ENCODE data around the gene MRPL50. TPM values are rescaled to one million over a fixed set of nuclear protein-coding genes. Genes with fewer than 3 reads are reported as not detected.

The MRPL50 gene
- polyA plus RNA-seq, 3 donors: 5.7 to 8.7 (median 7.5) TPM

DNA sequence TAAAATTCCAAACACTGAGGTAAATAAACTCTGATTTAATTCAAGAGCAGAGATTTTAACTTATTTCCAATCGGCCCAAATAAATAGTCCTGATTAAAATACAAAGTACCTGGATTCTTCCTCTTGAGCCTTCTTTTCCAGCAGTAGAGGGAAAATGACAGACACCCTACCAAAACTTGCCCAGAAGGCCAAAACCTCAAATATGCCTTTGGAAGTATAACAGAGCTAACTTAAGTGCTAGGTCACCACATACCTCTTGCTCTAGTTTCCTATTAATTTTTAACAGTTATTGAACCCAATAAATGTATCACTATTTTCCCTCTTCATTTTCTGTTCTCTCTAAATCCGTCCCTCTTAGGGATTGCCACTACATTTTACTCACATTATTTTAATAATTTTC is 15.1 kb downstream of the MRPL50 start:
- H3K27ac ChIP-seq (ENCODE audit: low read depth, low read length): no peak overlapping the region
- 59 to 92% (median 90%) methylated on average over 2 of the region's 2 CpGs for WGBS, 3 donors

GRCh38 chr9:101381833-101382342 is 16.5 kb downstream of the MRPL50 start:
- no peak overlapping the region for H3K27ac ChIP-seq (ENCODE audit: low read depth, low read length)
- 67 to 89% (median 87%) methylated on average over 2 of the region's 2 CpGs for WGBS, 3 donors

- 88 to 97% (median 94%) methylated on average over 3 of the region's 3 CpGs for WGBS, 3 donors
- H3K27ac ChIP-seq (ENCODE audit: low read depth, low read length): no peak overlapping the region
Measured at GRCh38 chr9:101381118-101381517, 17.3 kb downstream of the MRPL50 start.

- H3K27ac ChIP-seq (ENCODE audit: low read depth, low read length): no peak overlapping the region
Measured at GRCh38 chr9:101380295-101380694, 18.1 kb downstream of the MRPL50 start.

DNA sequence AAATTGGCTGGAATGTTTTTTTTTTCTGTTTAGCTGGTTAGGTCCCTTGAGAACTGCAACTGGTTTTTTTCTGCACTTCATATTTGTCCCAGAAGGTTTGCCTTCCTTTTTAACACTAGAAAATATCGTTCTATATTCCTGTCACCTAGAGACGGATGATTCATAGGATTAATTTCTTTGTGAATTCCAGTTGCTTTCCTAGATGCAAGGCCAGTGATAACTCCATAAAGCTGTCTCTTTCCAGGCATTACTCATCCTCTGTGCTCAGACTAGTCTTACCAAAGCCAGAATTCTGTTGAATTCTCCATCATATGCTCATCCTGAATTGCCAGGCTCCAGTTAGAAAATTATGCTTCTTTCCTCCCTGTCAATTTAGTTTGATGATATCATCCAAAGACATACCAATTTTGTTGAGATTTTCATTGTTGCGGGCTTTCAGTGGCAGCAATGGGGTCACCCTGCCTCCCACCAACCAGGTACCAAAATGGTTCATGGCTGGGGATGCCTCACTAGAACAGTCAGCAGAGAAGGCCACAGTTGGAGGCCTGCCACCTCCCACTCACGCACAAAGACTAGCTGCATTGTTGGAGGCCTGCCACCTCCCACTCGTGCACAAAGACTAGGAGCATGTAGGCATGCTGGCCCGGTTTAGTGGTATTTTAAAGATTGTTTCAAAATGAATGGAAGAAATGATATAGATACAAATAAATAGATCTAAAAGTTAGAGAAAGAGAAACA is 22.1 kb downstream of the MRPL50 start:
- H3K27ac ChIP-seq (ENCODE audit: low read depth, low read length): no peak overlapping the region

DNA sequence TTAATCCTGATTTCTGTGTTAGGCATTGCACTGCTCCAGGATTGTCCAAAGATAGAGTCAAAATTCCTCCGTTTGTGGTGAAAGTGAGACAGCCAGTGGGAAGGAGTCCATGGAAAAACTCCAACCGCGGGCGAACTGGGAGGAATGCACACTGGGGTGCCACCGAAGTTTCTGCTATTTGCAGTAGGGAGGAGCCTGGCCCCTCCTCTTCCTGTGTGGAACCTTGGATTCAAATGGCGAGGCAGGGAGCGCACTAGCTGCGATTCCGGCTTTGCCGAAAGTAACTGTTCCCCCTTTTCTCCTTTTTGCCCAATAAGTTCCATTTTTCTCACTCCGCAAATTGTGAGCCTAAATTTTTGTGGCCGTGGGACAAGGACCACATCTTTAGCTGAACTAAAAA is 22.9 kb downstream of the MRPL50 start:
- 90 to 93% (median 93%) methylated on average over 12 of the region's 12 CpGs for WGBS, 3 donors
- H3K27ac ChIP-seq (ENCODE audit: low read depth, low read length): no peak overlapping the region

More for the DNA sequence above, 22.1 kb downstream of the MRPL50 start:
- WGBS, 3 donors: 62 to 85% (median 69%) methylated on average over 6 of the region's 6 CpGs

- H3K27ac ChIP-seq (ENCODE audit: low read depth, low read length): no peak overlapping the region
- WGBS, 3 donors: 50 to 79% (median 68%) methylated on average over 2 of the region's 2 CpGs
Measured at GRCh38 chr9:101372327-101373118, 25.9 kb downstream of the MRPL50 start.

GRCh38 chr9:101371813-101372212 is 26.6 kb downstream of the MRPL50 start:
- no peak overlapping the region for H3K27ac ChIP-seq (ENCODE audit: low read depth, low read length)
- 93 to 95% (median 94%) methylated on average over 3 of the region's 3 CpGs for WGBS, 3 donors

DNA sequence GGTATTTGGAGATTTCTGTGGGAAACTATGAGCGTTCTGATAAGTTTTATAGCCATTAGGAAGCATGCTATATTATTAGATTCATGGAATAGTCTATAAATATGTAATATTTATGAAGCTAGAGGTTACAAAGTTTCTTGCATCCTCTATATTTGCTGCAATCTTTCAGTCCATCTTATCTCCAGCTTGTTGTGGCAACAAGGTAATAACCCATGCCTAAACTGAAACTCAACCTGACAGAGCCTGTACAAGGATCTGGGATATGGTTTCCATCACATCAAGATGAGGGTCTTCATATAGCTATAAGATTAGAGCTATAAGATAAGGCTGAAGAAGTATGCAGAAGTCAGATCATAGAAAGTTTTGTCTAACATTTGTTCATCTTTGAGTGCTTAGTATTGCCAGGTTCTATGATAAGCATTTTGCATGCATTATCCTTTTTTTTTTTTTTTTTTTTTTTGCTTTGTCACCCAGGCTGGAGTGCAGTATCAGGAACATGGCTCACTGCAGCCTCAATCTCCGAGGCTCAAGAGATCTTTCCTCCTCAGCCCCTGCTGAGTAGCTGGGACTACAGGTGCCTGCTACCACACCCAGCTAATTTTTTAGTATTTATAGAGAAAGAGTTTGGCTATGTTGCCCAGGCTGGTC is 28.4 kb downstream of the MRPL50 start:
- no peak overlapping the region for H3K27ac ChIP-seq (ENCODE audit: low read depth, low read length)
- WGBS, 3 donors: 80 to 84% (median 80%) methylated on average over 2 of the region's 2 CpGs

DNA sequence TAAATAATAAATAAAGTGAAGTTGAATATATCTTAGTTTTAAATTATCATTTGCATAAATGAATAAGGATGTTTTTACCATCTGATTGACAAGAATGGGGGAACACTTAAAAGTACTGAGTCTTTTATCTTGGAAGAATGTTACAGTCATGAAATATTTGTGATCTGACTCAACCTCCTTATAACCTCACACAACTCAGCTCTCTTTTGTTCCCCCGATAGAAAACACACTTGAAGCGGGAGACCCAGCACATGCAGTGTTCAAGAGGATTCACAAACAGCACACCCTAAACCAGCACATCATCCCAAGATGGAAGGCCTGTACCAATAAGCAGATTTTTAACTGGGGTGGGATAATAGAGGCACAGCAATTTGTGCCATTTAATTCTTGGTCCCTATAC is 29.1 kb downstream of the MRPL50 start:
- 91 to 95% (median 93%) methylated on average over 2 of the region's 2 CpGs for WGBS, 3 donors
- no peak overlapping the region for H3K27ac ChIP-seq (ENCODE audit: low read depth, low read length)

- 94% methylated on average over 3 of the region's 3 CpGs for WGBS, 3 donors
- H3K27ac ChIP-seq (ENCODE audit: low read depth, low read length): no peak overlapping the region
Measured at GRCh38 chr9:101367323-101367722, 31.1 kb downstream of the MRPL50 start.

DNA sequence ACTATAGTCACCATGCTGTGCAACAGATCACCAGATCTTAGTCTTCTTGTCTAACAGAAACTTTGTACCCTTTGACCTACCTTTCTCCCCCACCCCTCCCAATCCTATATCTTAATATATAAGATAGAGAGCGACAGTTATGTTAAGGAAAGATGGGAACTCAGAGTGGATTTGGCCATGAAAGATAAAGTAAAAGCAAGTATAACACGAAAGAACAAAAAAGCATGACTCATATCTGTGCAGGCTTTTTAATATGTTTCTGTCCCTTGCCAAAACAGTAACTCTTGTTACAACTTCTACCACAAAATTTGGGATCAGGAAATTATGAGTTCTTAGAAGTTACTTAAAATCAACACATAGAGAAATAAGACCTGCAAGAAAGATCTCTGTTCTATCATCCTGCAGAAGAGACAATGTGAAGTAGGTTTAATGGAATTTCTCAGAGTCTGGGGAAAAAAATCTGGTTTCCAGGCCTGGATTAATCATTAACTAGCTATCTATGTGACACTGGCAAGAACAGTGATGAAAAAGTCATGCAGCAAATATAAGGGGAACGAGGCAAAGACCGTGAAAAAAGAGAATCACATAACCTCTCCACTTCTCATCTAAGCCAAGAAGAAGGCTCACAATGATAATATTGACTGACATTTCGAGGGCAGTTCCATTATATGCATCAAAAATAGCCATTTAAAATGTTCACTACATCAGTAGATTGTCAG is 32.2 kb downstream of the MRPL50 start:
- 33 to 73% (median 61%) methylated on average over 5 of the region's 5 CpGs for WGBS, 3 donors
- no peak overlapping the region for H3K27ac ChIP-seq (ENCODE audit: low read depth, low read length)

DNA sequence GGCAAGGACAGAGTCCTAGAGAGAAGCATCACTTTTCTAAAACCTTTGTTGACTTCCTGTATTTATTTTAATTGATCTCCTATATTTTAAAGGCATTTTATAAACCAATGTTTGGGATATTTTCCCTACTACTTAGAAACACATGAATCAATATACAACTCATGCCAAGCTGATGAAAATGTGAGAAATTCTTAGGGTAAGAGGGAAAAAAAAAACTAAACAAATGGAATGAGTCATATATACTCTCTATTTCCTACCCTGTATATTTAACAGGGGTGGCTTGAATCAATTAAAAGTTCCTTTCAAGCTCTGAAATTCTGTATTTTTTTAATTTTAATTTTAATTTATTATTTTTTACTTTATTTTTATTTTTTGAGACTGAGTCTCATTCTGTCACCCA is 33.2 kb downstream of the MRPL50 start:
- no peak overlapping the region for H3K27ac ChIP-seq (ENCODE audit: low read depth, low read length)

- 80 to 81% (median 80%) methylated on average over 5 of the region's 5 CpGs for WGBS, 3 donors
- H3K27ac ChIP-seq (ENCODE audit: low read depth, low read length): no peak overlapping the region
Measured at GRCh38 chr9:101362450-101362849, 36.0 kb downstream of the MRPL50 start.

GRCh38 chr9:101360647-101361046 is 37.8 kb downstream of the MRPL50 start:
- H3K27ac ChIP-seq (ENCODE audit: low read depth, low read length): no peak overlapping the region

DNA sequence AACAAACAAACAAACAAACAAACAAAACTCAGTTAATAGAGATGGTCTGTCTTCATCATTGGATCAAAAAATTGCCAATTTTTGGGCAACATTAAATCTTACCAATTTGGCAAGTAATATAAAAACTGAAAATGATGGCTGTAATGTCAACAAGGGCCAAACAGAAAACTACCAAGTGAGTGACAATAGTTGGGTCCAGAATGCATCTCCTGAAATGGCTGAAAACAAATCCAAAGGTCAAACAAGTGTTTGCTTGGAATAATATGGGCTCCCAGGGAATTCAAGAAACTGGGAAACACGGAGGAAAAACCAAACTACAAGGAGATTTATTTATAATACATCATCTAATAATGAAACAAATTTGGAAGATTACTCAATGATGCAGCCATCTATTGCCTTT is 38.7 kb downstream of the MRPL50 start:
- no peak overlapping the region for H3K27ac ChIP-seq (ENCODE audit: low read depth, low read length)
- WGBS, 3 donors: 57 to 80% (median 60%) methylated on average over 1 of the region's 1 CpG

- 40 to 50% (median 45%) methylated on average over 1 of the region's 1 CpG for WGBS, 3 donors
Measured at GRCh38 chr9:101356619-101357018, 41.8 kb downstream of the MRPL50 start.

GRCh38 chr9:101354765-101355708 is 43.4 kb downstream of the MRPL50 start:
- WGBS, 3 donors: 66 to 75% (median 72%) methylated on average over 7 of the region's 7 CpGs
- H3K27ac ChIP-seq (ENCODE audit: low read depth, low read length): no peak overlapping the region

More at GRCh38 chr9:101356619-101357018, 41.8 kb downstream of the MRPL50 start:
- no peak overlapping the region for H3K27ac ChIP-seq (ENCODE audit: low read depth, low read length)
